GM21381 (cell line): ENCODE measurements around the gene ETFDH.
"Not testable (repeated sequence)": the region's sequence is repeated elsewhere in the genome, so short reads cannot be mapped to it uniquely, and the experiment has no call there.

Experiments
- ATAC-seq: cut with Tn5 transposase; IDR thresholded peaks from one replicate; pipeline ENCODE4 v1.9.1; 2021; ENCODE audit warnings: mild to moderate bottlenecking, moderate library complexity; ENCODE audit not compliant: unreplicated experiment

ETFDH gene

GRCh38 chr4:158750379-158750778, 78.3 kb downstream of the ETFDH start:
- ATAC-seq: no peak

DNA sequence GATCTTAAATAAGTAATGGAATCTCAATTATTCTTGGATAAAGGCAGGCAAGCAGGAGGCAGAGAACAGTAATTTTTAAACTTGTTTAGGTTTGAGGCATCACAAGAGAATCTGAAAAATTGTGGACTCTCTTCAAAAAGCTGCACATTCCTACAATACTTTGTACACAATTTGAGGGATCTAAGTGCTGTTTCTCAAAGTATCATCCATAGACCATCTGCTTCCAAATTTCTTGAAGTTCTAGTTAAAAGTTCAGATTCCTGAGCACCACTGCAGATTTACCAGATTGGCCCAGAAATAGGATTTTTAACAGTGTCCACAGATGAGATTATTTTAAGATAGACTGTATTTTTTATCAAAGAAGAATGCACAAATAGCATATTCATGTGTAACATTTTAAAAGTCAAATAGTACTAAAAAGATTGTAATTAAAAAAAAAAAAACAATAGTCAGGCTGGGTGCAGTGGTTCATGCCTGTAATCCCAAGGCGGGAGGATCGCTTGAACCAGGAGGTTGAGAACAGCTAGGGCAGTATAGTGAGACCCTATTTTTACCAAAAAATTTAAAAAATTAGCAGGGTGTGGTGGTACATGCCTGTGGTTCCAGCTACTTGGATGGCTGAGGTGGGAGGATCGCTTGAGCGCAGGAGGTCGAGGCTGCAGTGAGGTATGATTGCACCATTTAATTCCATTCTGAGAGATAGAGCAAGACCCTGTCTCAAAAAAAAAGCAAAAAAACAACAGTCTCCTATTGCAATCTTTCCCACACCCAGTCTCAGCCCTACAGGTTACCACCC, 82.5 kb downstream of the ETFDH start:
- ATAC-seq: no peak

GRCh38 chr4:158755819-158756218, 83.7 kb downstream of the ETFDH start:
- not testable (repeated sequence) for ATAC-seq

DNA sequence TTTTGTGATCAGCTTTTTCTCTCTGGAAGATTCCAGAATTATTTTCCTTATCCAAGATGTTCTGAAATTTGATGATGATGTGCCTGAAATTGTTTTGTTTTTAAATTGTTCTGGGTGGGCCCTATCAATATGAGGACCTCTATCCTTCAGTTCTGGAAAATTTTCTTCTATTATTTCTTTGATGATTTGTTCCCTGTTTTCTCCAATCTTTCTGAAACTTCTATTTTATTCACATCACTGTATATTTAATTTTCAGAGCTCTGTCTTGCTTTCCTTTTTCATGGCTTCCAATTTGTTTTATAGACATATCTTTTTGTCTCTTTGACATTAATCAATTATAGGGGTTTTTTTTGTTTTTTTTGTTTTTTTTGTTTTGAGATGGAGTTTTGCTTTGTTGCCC, 84.5 kb downstream of the ETFDH start:
- no peak for ATAC-seq

DNA sequence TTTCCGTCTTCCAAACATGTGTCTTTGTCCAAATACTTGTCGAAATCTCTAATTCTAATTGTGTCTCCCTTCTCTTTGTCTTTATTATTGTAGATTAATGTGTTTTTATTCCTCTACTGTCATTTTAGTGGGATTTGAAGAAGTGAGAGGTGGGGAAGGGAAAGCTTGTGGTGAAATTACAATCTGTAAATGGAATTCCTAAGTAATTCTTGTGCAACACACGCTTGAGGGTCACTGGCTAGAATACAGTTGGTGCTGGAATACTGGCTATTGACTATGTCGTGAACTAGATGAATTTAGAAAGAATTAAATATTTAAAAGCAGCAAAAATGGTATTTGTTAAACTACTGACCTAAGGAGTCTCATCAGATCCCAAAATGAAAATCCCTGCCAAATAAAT, 86.0 kb downstream of the ETFDH start:
- ATAC-seq: no peak

- ATAC-seq: no peak
These were observed 86.6 kb downstream of the ETFDH start for GRCh38 chr4:158758703-158759102.
